H9 (cell line): Measurements from ENCODE around the gene RASGEF1C. TPM values are rescaled to one million over a fixed set of nuclear protein-coding genes. Genes with fewer than 3 reads are reported as not detected.

ENCODE experiments used
- DNase-seq: peaks from one replicate; pipeline ENCODE4 v3.0.0-alpha.2; 2017
- H2AFZ ChIP-seq: one replicate; pipeline ENCODE4 v1.6.1; 2013; ENCODE audit warnings: mild to moderate bottlenecking, low read length, control low read depth, moderate library complexity
- H2AK5ac ChIP-seq: 2 replicates; pipeline ENCODE4 v1.6.1; 2013; ENCODE audit warnings: low read length, control low read depth, mixed read lengths; ENCODE audit not compliant: insufficient read length
- H2BK120ac ChIP-seq: one replicate; pipeline ENCODE4 v1.6.1; 2013; ENCODE audit warnings: low read depth, mild to moderate bottlenecking, low read length, control low read depth, inconsistent platforms; ENCODE audit not compliant: poor library complexity, severe bottlenecking
- H2BK12ac ChIP-seq: 2 replicates; pipeline ENCODE4 v1.6.1; 2013; ENCODE audit warnings: low read length, control low read depth, mixed read lengths, low read depth; ENCODE audit not compliant: insufficient read length
- H2BK15ac ChIP-seq: 2 replicates; pipeline ENCODE4 v1.6.1; 2013; ENCODE audit warnings: low read depth, low read length, control low read depth
- H2BK20ac ChIP-seq: one replicate; pipeline ENCODE4 v1.6.1; 2013; ENCODE audit warnings: low read depth, mild to moderate bottlenecking, low read length, control low read depth, inconsistent platforms; ENCODE audit not compliant: poor library complexity, severe bottlenecking
- H2BK5ac ChIP-seq: 2 replicates; pipeline ENCODE4 v1.6.1; 2013; ENCODE audit warnings: low read length, control low read depth, mixed read lengths; ENCODE audit not compliant: insufficient read length
- H3K14ac ChIP-seq: 2 replicates; pipeline ENCODE4 v1.6.1; 2013; ENCODE audit warnings: low read length, control low read depth; ENCODE audit not compliant: insufficient read depth
- H3K18ac ChIP-seq: 2 replicates; pipeline ENCODE4 v1.6.1; 2013; ENCODE audit warnings: low read depth, mild to moderate bottlenecking, mixed read lengths, low read length, control low read depth; ENCODE audit not compliant: insufficient read length
- H3K23ac ChIP-seq: 2 replicates; pipeline ENCODE4 v1.6.1; 2013; ENCODE audit warnings: low read length, control low read depth, mixed read lengths, low read depth; ENCODE audit not compliant: insufficient read length
- H3K23me2 ChIP-seq: 2 replicates; pipeline ENCODE4 v1.6.1; 2013; ENCODE audit warnings: low read depth, mild to moderate bottlenecking, mixed read lengths, low read length, control low read depth; ENCODE audit not compliant: insufficient read length, poor library complexity, severe bottlenecking
- H3K27ac ChIP-seq: 2 replicates; pipeline ENCODE4 v1.5.1; 2013; ENCODE audit warnings: low read length, control low read depth, mixed read lengths, low read depth; ENCODE audit not compliant: insufficient read length
- H3K27me3 ChIP-seq: 2 replicates; pipeline ENCODE4 v1.6.1; 2013; ENCODE audit warnings: low read length, control low read depth, inconsistent platforms; ENCODE audit not compliant: insufficient read depth
- H3K4ac ChIP-seq: 2 replicates; pipeline ENCODE4 v1.6.1; 2013; ENCODE audit warnings: low read depth, mild to moderate bottlenecking, control low read depth, inconsistent platforms, low read length, moderate library complexity
- H3K4me1 ChIP-seq: 2 replicates; pipeline ENCODE4 v1.6.1; 2013; ENCODE audit warnings: low read length, control low read depth, inconsistent platforms; ENCODE audit not compliant: insufficient read depth
- H3K4me2 ChIP-seq: 2 replicates; pipeline ENCODE4 v1.6.1; 2013; ENCODE audit warnings: low read length, control low read depth, mixed read lengths; ENCODE audit not compliant: insufficient read length, insufficient read depth
- H3K56ac ChIP-seq: 2 replicates; pipeline ENCODE4 v1.6.1; 2013; ENCODE audit warnings: low read depth, mild to moderate bottlenecking, mixed read lengths, low read length, control low read depth; ENCODE audit not compliant: insufficient read length
- H3K79me1 ChIP-seq: 2 replicates; pipeline ENCODE4 v1.6.1; 2013; ENCODE audit warnings: low read depth, mild to moderate bottlenecking, moderate library complexity, low read length, control low read depth, inconsistent platforms; ENCODE audit not compliant: insufficient read depth, poor library complexity, severe bottlenecking
- H3K79me2 ChIP-seq: 2 replicates; pipeline ENCODE4 v1.6.1; 2013; ENCODE audit warnings: low read length, control low read depth, inconsistent platforms; ENCODE audit not compliant: insufficient read depth
- H3K9ac ChIP-seq: 2 replicates; pipeline ENCODE4 v1.6.1; 2013; ENCODE audit warnings: low read length, control low read depth, mixed read lengths; ENCODE audit not compliant: insufficient read length; ENCODE audit errors: extremely low read depth
- H3K9me3 ChIP-seq: one replicate; pipeline ENCODE4 v1.6.1; 2013; ENCODE audit warnings: low read depth, low read length, inconsistent platforms; ENCODE audit not compliant: control insufficient read depth
- H3T11ph ChIP-seq: one replicate; pipeline ENCODE4 v1.6.1; 2013; ENCODE audit warnings: mild to moderate bottlenecking, low read length, control low read depth, inconsistent platforms
- H4K20me1 ChIP-seq: one replicate; pipeline ENCODE4 v1.6.1; 2013; ENCODE audit not compliant: control insufficient read depth, insufficient read length, insufficient read depth
- H4K5ac ChIP-seq: 2 replicates; pipeline ENCODE4 v1.6.1; 2013; ENCODE audit warnings: low read depth, mild to moderate bottlenecking, mixed read lengths, low read length, control low read depth; ENCODE audit not compliant: insufficient read length
- H4K8ac ChIP-seq: replicated peaks from 2 replicates; pipeline ENCODE4 v1.6.1; 2013; ENCODE audit warnings: low read length, control low read depth, mixed read lengths, low read depth; ENCODE audit not compliant: insufficient read length
- H4K91ac ChIP-seq: 2 replicates; pipeline ENCODE4 v1.6.1; 2013; ENCODE audit warnings: low read depth, mild to moderate bottlenecking, moderate library complexity, mixed read lengths, low read length, control low read depth; ENCODE audit not compliant: insufficient read length
- H3K27ac Mint-ChIP-seq, 3 experiments: 2 replicates in 2 of 3; 3 replicates in 1 of 3; pipeline ENCODE4 v1.8.0; 2020 to 2021; ENCODE audit warnings: mixed read lengths in 3 of 3, mild to moderate bottlenecking in 1 of 3, moderate library complexity in 1 of 3
- H3K27me3 Mint-ChIP-seq: 2 replicates; pipeline ENCODE4 v1.8.0; 2021; ENCODE audit warnings: low read depth, mild to moderate bottlenecking, moderate library complexity, mixed read lengths
- H3K36me3 Mint-ChIP-seq, 3 experiments: 2 replicates in 2 of 3; 3 replicates in 1 of 3; pipeline ENCODE4 v1.8.0; 2020 to 2021; ENCODE audit warnings: low read depth in 3 of 3, mixed read lengths in 3 of 3; ENCODE audit not compliant: insufficient read depth in 1 of 3
- H3K4me1 Mint-ChIP-seq, 2 experiments: 2 replicates each; pipeline ENCODE4 v1.8.0; 2020; ENCODE audit warnings: mixed read lengths in 2 of 2
- H3K4me3 Mint-ChIP-seq, 2 experiments: 2 replicates in 1 of 2; 3 replicates in 1 of 2; pipeline ENCODE4 v1.8.0; 2020 to 2021; ENCODE audit warnings: mild to moderate bottlenecking in 2 of 2, mixed read lengths in 2 of 2, moderate library complexity in 1 of 2
- H3K9me3 Mint-ChIP-seq, 2 experiments: 2 replicates in 1 of 2; 3 replicates in 1 of 2; pipeline ENCODE4 v1.8.0; 2020; ENCODE audit warnings: mild to moderate bottlenecking in 2 of 2, mixed read lengths in 2 of 2, moderate library complexity in 1 of 2
- CTCF ChIP-seq: fragments of 200-600 bp; sonication (generic); conservative IDR thresholded peaks from 3 replicates; pipeline ENCODE4 v1.8.0; 2021; ENCODE audit warnings: antibody characterized with exemption, mild to moderate bottlenecking
- WGBS: extraction: QIAGEN DNeasy Blood & Tissue Kit; methylation state at CpG from one replicate; pipeline ENCODE4 v1.1.7; 2013; ENCODE audit warnings: missing lambda C conversion rate, low lambda C conversion rate, mixed read lengths; ENCODE audit not compliant: insufficient read length; ENCODE audit errors: extremely low coverage; 5-methylcytosine and 5-hydroxymethylcytosine counted together
- total RNA-seq: library from RNA; stranded (reverse); gene quantifications from 2 replicates; pipeline ENCODE4 v1.2.1, GENCODE V29; 2021

RASGEF1C gene
- total RNA-seq, 1 experiment from 2014 or later: 0.83 TPM

DNA sequence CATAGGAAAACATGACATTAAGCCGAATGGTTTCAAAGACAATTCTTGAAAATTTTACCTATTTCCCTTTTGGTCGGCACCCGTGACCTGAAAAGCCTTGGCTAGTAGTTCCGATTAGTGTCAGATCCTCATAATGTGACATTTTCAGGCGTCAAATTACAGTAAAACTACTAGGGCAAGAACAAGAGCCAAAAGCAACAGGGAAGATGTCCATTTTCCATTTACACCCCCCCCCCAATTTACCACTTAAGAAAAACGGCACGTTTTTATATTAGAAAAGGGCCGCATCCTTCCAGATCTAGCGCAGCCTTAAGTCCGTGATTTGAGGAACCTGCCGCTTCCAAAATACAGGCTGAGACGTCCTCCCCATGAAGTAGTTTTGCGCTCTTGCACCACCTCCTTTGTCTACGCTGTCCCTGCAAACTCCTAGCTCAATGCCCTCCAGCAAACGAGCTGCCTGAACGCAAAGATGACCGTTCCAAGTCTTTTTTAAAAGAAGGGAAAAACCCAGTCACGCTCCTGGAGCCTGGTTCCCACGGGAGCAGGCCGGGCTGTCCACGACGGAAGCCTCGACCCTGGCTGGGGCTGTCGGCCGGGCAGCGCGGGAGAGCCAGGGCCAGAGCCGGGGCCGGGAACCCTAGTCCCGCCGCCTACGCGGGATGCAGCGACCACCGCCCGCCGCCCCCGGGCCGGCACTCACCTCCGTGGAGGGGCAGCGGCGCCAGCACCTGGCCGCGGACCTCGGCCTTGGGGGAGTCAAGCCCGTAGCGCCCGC, 138.1 kb downstream of the RASGEF1C start:
- no peak for DNase-seq
- no peak overlapping the region for H3T11ph ChIP-seq
- no peak overlapping the region for H3K27ac ChIP-seq
- H2BK120ac ChIP-seq: no peak overlapping the region
- peaks cover 8% of the 10 kb centered on the region; the same call in 1 of the 2 replicates for H3K4me1 ChIP-seq
- Mint-ChIP-seq H3K9me3 (peaks cover 15% of the 10 kb centered on the region in 2 experiments), H3K4me3 (peak overlapping the region; percentile 91 to 96), H3K27me3 (peaks cover 25% of the 10 kb centered on the region), H3K4me1 (peaks cover 41 to 42% of the 10 kb centered on the region in 2 experiments), H3K27ac (peak overlapping the region in 2 of 3 experiments; percentile 79 to 92; a peak in 4 of 7 replicates), H3K36me3 (peaks cover 10 to 21% (median 12%) of the 10 kb centered on the region in 3 experiments)
- H3K18ac ChIP-seq: peak overlapping the region; percentile 32
- no peak overlapping the region for H4K8ac ChIP-seq
- no peak overlapping the region for H4K5ac ChIP-seq
- no peak overlapping the region for H3K56ac ChIP-seq
- H3K14ac ChIP-seq: peak overlapping the region; percentile 77; the same call in 1 of the 2 replicates
- peaks cover 17% of the 10 kb centered on the region for H3K23me2 ChIP-seq
- no peaks in the 10 kb centered on the region for H4K20me1 ChIP-seq
- TF ChIP-seq CTCF: no peak
- peaks cover 5% of the 10 kb centered on the region for H3K9me3 ChIP-seq
- no peak overlapping the region for H2AFZ ChIP-seq
- H2BK20ac ChIP-seq: no peak overlapping the region
- no peak overlapping the region for H3K23ac ChIP-seq
- peaks cover 28% of the 10 kb centered on the region; the same call in 1 of the 2 replicates for H3K79me2 ChIP-seq
- H4K91ac ChIP-seq: no peak overlapping the region
- WGBS: no CpG with 5 or more reads among the region's 48 CpGs
- peaks cover 3% of the 10 kb centered on the region; the same call in 1 of the 2 replicates for H3K27me3 ChIP-seq
- H2BK15ac ChIP-seq: no peak overlapping the region
- H3K79me1 ChIP-seq: peaks cover 5% of the 10 kb centered on the region
- no peak overlapping the region; the same call in 1 of the 2 replicates for H3K4ac ChIP-seq
- peak overlapping the region; percentile 77 for H3K4me2 ChIP-seq
- H2AK5ac ChIP-seq: no peak overlapping the region
- H3K9ac ChIP-seq: peak overlapping the region; percentile 52
- no peak overlapping the region for H2BK5ac ChIP-seq
- H2BK12ac ChIP-seq: no peak overlapping the region
